ENCODE results near the gene FZR1. TPM values are rescaled to one million over a fixed set of nuclear protein-coding genes. Genes with fewer than 3 reads are reported as not detected.

FZR1 gene
- total RNA-seq, 4 donors from 2014 or later = 29.1 to 107 (median 35.3) TPM

DNA sequence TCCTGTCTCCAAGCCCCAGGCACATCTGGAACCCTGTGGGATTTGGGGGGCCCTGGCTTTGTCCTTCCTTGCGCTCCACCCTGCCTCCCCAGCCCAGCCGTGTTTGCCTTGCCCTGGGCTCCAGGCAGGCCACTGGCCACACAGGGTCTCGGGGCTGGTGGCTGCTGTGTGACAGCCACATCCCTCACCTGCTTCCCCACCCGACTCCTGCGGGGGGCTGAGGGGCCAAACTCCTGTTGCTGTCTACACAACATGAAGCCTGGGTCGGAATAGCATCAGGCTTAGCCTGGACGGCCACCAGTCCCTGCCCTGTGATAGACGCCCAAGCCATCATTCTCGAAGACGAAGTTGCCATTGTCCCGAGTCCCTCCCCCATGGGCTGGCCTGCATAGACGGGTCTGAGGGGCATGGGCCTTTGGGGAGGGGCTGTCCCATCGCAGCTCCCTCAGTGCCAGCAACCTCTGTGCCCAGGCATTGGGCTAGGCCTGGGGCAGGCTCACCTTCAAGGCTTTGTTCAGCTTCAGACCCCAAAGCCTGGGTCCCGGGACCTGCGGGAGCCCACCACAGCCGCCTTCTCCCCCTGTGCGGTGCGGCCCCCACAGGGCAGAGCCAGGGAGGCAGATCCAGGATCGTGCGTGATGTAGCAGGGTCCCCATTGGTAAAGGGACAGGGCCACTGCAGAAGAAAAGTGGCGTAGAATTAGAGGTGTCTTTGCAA lies 17.4 kb downstream of the FZR1 start:
- no peak for DNase-seq
- Histone ChIP-seq H3K36me3 (peaks cover 0 to 31% (median 11%) of the 10 kb centered on the region in 4 donors), H3K4me1 (peaks cover 0 to 3% (median 0%) of the 10 kb centered on the region in 4 donors), H3K4me3 (no peak overlapping the region), H3K27ac (no peak overlapping the region), H3K27me3 (no peaks in the 10 kb centered on the region), H3K9me3 (no peaks in the 10 kb centered on the region)
- in situ Hi-C loops (cut with MboI; ENCODE audit: low pct_ligation_motif_present in 1 of 4, low pct_unique_long_range_greater_than_20kb in 1 of 4, low sequenced_read_pairs in 3 of 4) (no loop called here), intact Hi-C loops (cut with DNase I; ENCODE audit: low total_unique reads) (no loop called here)
- 92% methylated on average over 19 of the region's 21 CpGs; no CpG with 5 or more reads in 1 of the 2 donors for WGBS, 2 donors (ENCODE audit: low coverage in 1 of 2)
- no peak for TF ChIP-seq EP300 (IDR thresholded peaks at IDR 0.05; ENCODE audit: low read depth)
- no peak for TF ChIP-seq POLR2AphosphoS5 (IDR thresholded peaks at IDR 0.05)
- TF ChIP-seq, protein P1, sequence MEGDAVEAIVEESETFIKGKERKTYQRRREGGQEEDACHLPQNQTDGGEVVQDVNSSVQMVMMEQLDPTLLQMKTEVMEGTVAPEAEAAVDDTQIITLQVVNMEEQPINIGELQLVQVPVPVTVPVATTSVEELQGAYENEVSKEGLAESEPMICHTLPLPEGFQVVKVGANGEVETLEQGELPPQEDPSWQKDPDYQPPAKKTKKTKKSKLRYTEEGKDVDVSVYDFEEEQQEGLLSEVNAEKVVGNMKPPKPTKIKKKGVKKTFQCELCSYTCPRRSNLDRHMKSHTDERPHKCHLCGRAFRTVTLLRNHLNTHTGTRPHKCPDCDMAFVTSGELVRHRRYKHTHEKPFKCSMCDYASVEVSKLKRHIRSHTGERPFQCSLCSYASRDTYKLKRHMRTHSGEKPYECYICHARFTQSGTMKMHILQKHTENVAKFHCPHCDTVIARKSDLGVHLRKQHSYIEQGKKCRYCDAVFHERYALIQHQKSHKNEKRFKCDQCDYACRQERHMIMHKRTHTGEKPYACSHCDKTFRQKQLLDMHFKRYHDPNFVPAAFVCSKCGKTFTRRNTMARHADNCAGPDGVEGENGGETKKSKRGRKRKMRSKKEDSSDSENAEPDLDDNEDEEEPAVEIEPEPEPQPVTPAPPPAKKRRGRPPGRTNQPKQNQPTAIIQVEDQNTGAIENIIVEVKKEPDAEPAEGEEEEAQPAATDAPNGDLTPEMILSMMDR (IDR thresholded peaks at IDR 0.05) = no peak
- no peak for TF ChIP-seq POLR2A (IDR thresholded peaks at IDR 0.05)

DNA sequence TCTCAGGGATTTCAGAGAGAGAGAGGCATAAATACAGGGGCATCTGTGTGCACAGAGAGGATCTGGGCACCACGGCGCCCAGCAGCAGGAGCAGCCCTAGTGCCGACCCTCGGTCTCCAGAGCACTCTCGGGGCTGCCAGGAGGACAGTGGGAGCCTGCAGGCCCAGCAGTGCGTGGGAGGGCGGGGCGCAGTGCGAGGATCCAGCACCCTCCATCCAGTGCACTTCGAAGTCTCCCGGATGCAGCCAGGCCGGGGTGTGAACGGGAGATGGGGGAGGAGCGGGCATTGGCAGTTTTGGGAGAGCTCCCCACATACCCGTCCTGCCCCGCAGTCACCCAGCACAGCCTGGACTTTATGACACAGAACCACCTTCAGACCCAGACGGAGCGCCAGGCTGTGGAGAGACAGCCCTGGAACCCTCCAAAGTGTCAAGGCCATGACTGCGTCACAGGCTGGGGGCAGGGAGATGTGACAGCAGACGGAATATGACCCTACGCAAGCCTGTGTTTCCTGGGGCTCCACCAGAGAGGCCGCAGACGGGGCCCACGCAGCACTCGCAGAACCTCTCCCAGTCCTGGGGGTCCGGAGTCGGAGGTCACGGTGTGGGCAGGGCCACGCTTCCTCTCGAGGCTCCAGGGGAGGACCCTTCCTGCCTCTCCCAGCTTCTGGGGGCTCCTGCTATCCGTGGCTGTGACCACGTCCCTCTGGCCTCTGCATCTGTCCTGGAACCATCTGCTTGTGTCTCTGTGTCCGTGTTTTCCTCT lies 18.1 kb downstream of the FZR1 start:
- no peaks in the 10 kb centered on the region for H3K9me3 ChIP-seq
- H3K4me1 ChIP-seq = peaks cover 0 to 3% (median 0%) of the 10 kb centered on the region in 4 donors
- 88 to 92% methylated on average over 3 to 33 of the region's 33 CpGs for WGBS, 2 donors (ENCODE audit: low coverage in 1 of 2)
- no peak overlapping the region for H3K4me3 ChIP-seq
- intact Hi-C loops (cut with DNase I; ENCODE audit: low total_unique reads) = no loop called here
- TF ChIP-seq EP300 (IDR thresholded peaks at IDR 0.05; ENCODE audit: low read depth) (no peak), POLR2AphosphoS5 (IDR thresholded peaks at IDR 0.05) (no peak), POLR2A (IDR thresholded peaks at IDR 0.05) (no peak)
- TF ChIP-seq, protein P1 (IDR thresholded peaks at IDR 0.05) = no peak
- in situ Hi-C loops (cut with MboI; ENCODE audit: low pct_ligation_motif_present in 1 of 4, low pct_unique_long_range_greater_than_20kb in 1 of 4, low sequenced_read_pairs in 3 of 4) = no loop called here
- H3K27ac ChIP-seq = no peak overlapping the region
- H3K36me3 ChIP-seq = peaks cover 0 to 31% (median 11%) of the 10 kb centered on the region in 4 donors
- no peak for DNase-seq
- no peaks in the 10 kb centered on the region for H3K27me3 ChIP-seq

DNA sequence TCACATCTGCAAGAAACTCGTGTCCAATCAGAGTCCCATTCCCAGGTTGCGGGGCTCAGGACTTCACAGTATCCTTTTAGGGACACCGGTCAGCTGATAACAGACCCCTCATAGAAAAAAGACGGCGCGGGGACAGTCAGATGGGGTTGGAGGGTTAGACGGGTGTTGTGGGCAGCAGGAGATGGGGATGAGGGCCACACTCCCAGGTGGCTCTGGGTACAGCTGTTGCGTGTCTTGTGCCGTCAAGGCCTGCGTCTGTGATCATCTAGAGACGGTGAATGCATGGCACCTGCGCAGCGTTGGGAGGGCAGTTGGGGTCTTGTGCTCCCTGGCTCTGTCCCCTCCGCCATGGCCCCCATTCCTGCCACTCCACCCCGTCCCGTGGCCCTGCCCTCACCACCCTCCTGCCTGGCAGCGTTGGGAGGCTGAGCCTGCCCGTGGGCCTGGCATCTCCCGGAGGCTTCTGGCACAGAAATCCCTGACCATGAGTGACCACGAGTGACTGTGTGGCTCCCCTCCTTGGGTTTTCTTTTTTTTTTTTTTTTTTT lies 18.9 kb downstream of the FZR1 start:
- Histone ChIP-seq H3K4me3 (no peak overlapping the region), H3K4me1 (peaks cover 0 to 3% (median 0%) of the 10 kb centered on the region in 4 donors), H3K27me3 (no peaks in the 10 kb centered on the region), H3K9me3 (no peaks in the 10 kb centered on the region), H3K27ac (no peak overlapping the region), H3K36me3 (peaks cover 0 to 31% (median 11%) of the 10 kb centered on the region in 4 donors)
- no peak for TF ChIP-seq POLR2A (IDR thresholded peaks at IDR 0.05)
- TF ChIP-seq POLR2AphosphoS5 (IDR thresholded peaks at IDR 0.05) = no peak
- TF ChIP-seq, protein P1 (IDR thresholded peaks at IDR 0.05) = no peak
- no peak for TF ChIP-seq EP300 (IDR thresholded peaks at IDR 0.05; ENCODE audit: low read depth)
- intact Hi-C loops (cut with DNase I; ENCODE audit: low total_unique reads) = no loop called here
- no peak for DNase-seq
- in situ Hi-C loops (cut with MboI; ENCODE audit: low pct_ligation_motif_present in 1 of 4, low pct_unique_long_range_greater_than_20kb in 1 of 4, low sequenced_read_pairs in 3 of 4) = no loop called here
- WGBS, 2 donors (ENCODE audit: low coverage in 1 of 2) = 93% methylated on average over 20 of the region's 20 CpGs; no CpG with 5 or more reads in 1 of the 2 donors

All from transverse colon (tissue), 4 donors.